K562 (cell line): ENCODE measurements around the gene OGDH. TPM values are rescaled to one million over a fixed set of nuclear protein-coding genes. Genes with fewer than 3 reads are reported as not detected.

Experiments
- CBX5 ChIP-seq: IDR thresholded peaks from 2 replicates; pipeline ENCODE4 v1.6.1; 2014; ENCODE audit warnings: low read depth, borderline replicate concordance
- ILF3 ChIP-seq: fragments of 450-650 bp; IDR thresholded peaks from 2 replicates; pipeline ENCODE4 v1.6.1; 2018; ENCODE audit warnings: antibody characterized with exemption, mild to moderate bottlenecking, moderate library complexity, borderline replicate concordance
- KDM4B ChIP-seq, 2 experiments: fragments of 450-650 bp in 1 of 2; sonication (generic) in 1 of 2; IDR thresholded peaks; 2 replicates each; pipeline ENCODE4 v1.6.1; 2016 to 2017; ENCODE audit warnings: borderline replicate concordance in 2 of 2, antibody characterized with exemption in 1 of 2, low read depth in 1 of 2, mild to moderate bottlenecking in 1 of 2
- MEF2A ChIP-seq: IDR thresholded peaks from 2 replicates; pipeline ENCODE4 v1.6.1; 2011; ENCODE audit warnings: low read depth, mild to moderate bottlenecking, low read length, moderate library complexity; ENCODE audit not compliant: control insufficient read depth
- NFYB ChIP-seq: IDR thresholded peaks from 2 replicates; pipeline ENCODE4 v1.6.1; 2011; ENCODE audit warnings: mild to moderate bottlenecking, moderate library complexity; ENCODE audit not compliant: insufficient read length; ENCODE audit errors: extremely low read depth
- POLR2AphosphoS5 ChIP-seq: IDR thresholded peaks from 2 replicates; pipeline ENCODE4 v1.6.1; 2011; ENCODE audit warnings: mild to moderate bottlenecking, low read depth, low read length, moderate library complexity; ENCODE audit not compliant: control insufficient read depth, insufficient read depth
- PRDM10 ChIP-seq: fragments of 450-650 bp; IDR thresholded peaks from 2 replicates; pipeline ENCODE4 v1.6.1; 2018; ENCODE audit not compliant: partially characterized antibody
- RBM25 ChIP-seq: fragments of 200-400 bp; formaldehyde crosslinking; IDR thresholded peaks from 2 replicates; pipeline ENCODE4 v1.6.1; 2018; ENCODE audit warnings: low read length, low read depth, moderate library complexity; ENCODE audit not compliant: severe bottlenecking
- REST ChIP-seq, 2 experiments: fragments of 450-650 bp; formaldehyde crosslinking in 1 of 2; IDR thresholded peaks; 2 replicates each; pipeline versions ENCODE4 v1.4.0 to v1.6.1; 2014 to 2020; ENCODE audit warnings: mild to moderate bottlenecking in 2 of 2, borderline replicate concordance in 1 of 2, low read depth in 1 of 2
- RHOXF2B ChIP-seq: fragments of 250-450 bp; sonication (Bioruptor Pico); conservative IDR thresholded peaks from 2 replicates; pipeline ENCODE4 v1.5.1; 2021
- SMARCA4 ChIP-seq: fragments of 450-650 bp; IDR thresholded peaks from 2 replicates; pipeline ENCODE4 v1.6.1; 2016
- U2AF2 ChIP-seq: fragments of 200-400 bp; formaldehyde crosslinking; optimal IDR thresholded peaks from 2 replicates; pipeline ENCODE3; 2017; ENCODE audit warnings: low read depth, mild to moderate bottlenecking, low read length
- polyA plus RNA-seq, 8 experiments: library from polyadenylated mRNA; depleted of rRNA in 4 of 8; stranded (reverse) in 5 of 8; unstranded in 3 of 8; fragments of >200 nt; fragmentation: Nextera tagmentation in 2 of 8; fragmentation: Illumina TruSeq in 1 of 8; extraction: Ambion mirVana in 2 of 8; extraction: Trizol in 1 of 8; gene quantifications; 2 replicates each; pipeline versions ENCODE4 v1.2.1 to v1.2.3, GENCODE V29; 2011 to 2014; ENCODE audit warnings: inconsistent platforms in 1 of 8, missing spikeins in 1 of 8
- total RNA-seq, 7 experiments: library from RNA; depleted of rRNA in 6 of 7; stranded (reverse); fragments of >200 nt in 6 of 7; fragmentation: Illumina TruSeq in 2 of 7; extraction: Trizol in 2 of 7; gene quantifications; 2 replicates each; pipeline versions ENCODE4 v1.2.1 to v1.2.3, GENCODE V29; 2011 to 2021; ENCODE audit warnings: low replicate concordance in 1 of 7

The OGDH gene
- total and polyA plus RNA-seq, 9 of the 15 experiments (the other 6 are each of a cell fraction or from before 2014, with no cell fraction given), result 3.1 to 80.3 (median 23.5) TPM

DNA sequence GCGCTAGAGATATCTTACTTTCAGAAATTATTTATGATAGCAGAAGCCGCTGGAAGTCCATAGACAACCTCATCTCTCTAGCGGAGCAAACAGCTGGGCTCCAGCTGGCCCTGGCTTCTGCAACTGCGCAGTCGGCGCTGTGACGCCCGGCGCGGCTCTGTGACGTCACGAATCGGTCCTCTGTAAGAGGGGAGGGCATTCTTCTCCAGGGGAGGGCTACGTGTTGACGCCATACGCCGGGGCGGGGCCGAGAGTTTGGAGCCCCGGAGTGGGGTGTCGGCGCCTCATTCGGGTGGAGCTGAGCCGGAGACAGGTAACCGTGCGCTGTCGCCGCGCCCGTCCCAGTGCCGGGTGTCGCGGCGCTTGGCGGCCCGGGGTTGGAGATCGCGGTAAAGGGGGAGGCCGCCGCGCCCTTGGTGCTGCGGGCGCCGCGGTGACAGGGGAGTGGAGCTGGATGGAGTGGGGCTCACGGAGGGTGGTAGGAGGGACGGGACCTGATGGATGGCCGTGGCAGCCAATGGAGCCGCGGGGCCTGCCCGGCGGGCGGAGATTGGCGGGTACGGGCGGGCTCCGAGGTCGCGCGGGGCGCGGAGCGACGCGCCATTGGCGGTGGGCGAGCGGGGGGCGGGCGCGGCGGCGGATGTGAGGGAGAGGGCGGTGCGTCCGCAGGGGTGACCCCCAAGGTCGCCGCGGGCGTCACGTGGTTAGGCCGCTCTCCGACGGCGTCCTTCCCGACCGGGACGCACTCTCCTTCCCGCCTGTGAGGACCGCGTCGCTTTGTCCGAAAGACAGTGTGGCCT is at the start of gene OGDH (continued):
- TF ChIP-seq MEF2A (no peak), NFYB (peak; percentile 85), POLR2AphosphoS5 (peak; percentile 83), REST (IDR thresholded peaks at IDR 0.05; ENCODE audit: borderline replicate concordance) (peak; percentile 80), REST (CRISPR knock-in tag; IDR thresholded peaks at IDR 0.05; ENCODE audit: low read depth) (peak; percentile 27; the same call in 1 of the 2 replicates), PRDM10 (no peak), ILF3 (no peak), U2AF2 (no peak), SMARCA4 (no peak), RHOXF2B (CRISPR knock-in tag) (no peak), KDM4B (IDR thresholded peaks at IDR 0.05; ENCODE audit: borderline replicate concordance in 2 of 2, low read depth in 1 of 2) (peak in 1 of 2 experiments; percentile 40; a peak in 1 of 4 replicates), RBM25 (peak; percentile 100), CBX5 (no peak)
